Mesodermal cell (in vitro differentiated cells): Measurements from ENCODE around the gene CHD9.
"Not testable (repeated sequence)": the region's sequence is repeated elsewhere in the genome, so short reads cannot be mapped to it uniquely, and the experiment has no call there.

Experiments used
- H3K27ac ChIP-seq: 2 replicates; pipeline ENCODE4 v1.7.0; 2013; ENCODE audit warnings: mild to moderate bottlenecking, low read depth, low read length, moderate library complexity; ENCODE audit not compliant: severe bottlenecking
- H3K36me3 ChIP-seq: 2 replicates; pipeline ENCODE4 v1.7.1; 2013; ENCODE audit warnings: mild to moderate bottlenecking, low read length, moderate library complexity; ENCODE audit not compliant: control insufficient read depth, insufficient read depth
- H3K4me1 ChIP-seq: one replicate; pipeline ENCODE4 v1.7.1; 2013; ENCODE audit warnings: mild to moderate bottlenecking, low read length; ENCODE audit not compliant: insufficient read depth, control insufficient read depth, poor library complexity, severe bottlenecking
- H3K4me3 ChIP-seq: 2 replicates; pipeline ENCODE4 v1.7.0; 2013; ENCODE audit warnings: low read length, control low read depth, mild to moderate bottlenecking; ENCODE audit not compliant: insufficient read depth, poor library complexity, severe bottlenecking; ENCODE audit errors: extremely low read depth
- H3K9me3 ChIP-seq: 2 replicates; pipeline ENCODE4 v1.7.1; 2013; ENCODE audit warnings: mild to moderate bottlenecking, low read length, moderate library complexity; ENCODE audit not compliant: control insufficient read depth
- WGBS, 2 experiments: methylation state at CpG; one replicate each; pipeline ENCODE4 v1.1.5; 2013; ENCODE audit warnings: missing lambda C conversion rate in 2 of 2; ENCODE audit not compliant: insufficient coverage in 2 of 2; 5-methylcytosine and 5-hydroxymethylcytosine counted together

CHD9 gene

GRCh38 chr16:53059672-53060071, 4.9 kb downstream of the CHD9 start:
- 91 to 97% methylated on average over 5 to 6 of the region's 7 CpGs for WGBS, 2 experiments
- Histone ChIP-seq H3K9me3 (no peaks in the 10 kb centered on the region), H3K4me3 (no peak overlapping the region), H3K27ac (no peak overlapping the region), H3K4me1 (peaks cover 8% of the 10 kb centered on the region), H3K36me3 (peaks cover 9% of the 10 kb centered on the region)

- Histone ChIP-seq H3K4me3 (no peak overlapping the region), H3K4me1 (peaks cover 14% of the 10 kb centered on the region)
- 90 to 92% methylated on average over 5 of the region's 5 CpGs for WGBS, 2 experiments
Observed at GRCh38 chr16:53061256-53061655, 6.5 kb downstream of the CHD9 start.

GRCh38 chr16:53061701-53062159, 6.9 kb downstream of the CHD9 start:
- Histone ChIP-seq H3K36me3 (peaks cover 17% of the 10 kb centered on the region), H3K27ac (no peak overlapping the region), H3K4me3 (no peak overlapping the region), H3K4me1 (peaks cover 10% of the 10 kb centered on the region), H3K9me3 (no peaks in the 10 kb centered on the region)
- WGBS, 2 experiments = 49 to 65% methylated on average over 2 of the region's 3 CpGs

More at GRCh38 chr16:53061256-53061655, 6.5 kb downstream of the CHD9 start:
- H3K27ac ChIP-seq = no peak overlapping the region
- peaks cover 12% of the 10 kb centered on the region for H3K36me3 ChIP-seq
- no peaks in the 10 kb centered on the region for H3K9me3 ChIP-seq

- no CpG with 5 or more reads among the region's 1 CpG for WGBS, 2 experiments
Observed at GRCh38 chr16:53064081-53064578, 9.3 kb downstream of the CHD9 start.

GRCh38 chr16:53065461-53066061, 10.8 kb downstream of the CHD9 start:
- Histone ChIP-seq H3K9me3 (no peaks in the 10 kb centered on the region), H3K4me3 (no peak overlapping the region), H3K4me1 (peaks cover 6% of the 10 kb centered on the region), H3K36me3 (peaks cover 30% of the 10 kb centered on the region), H3K27ac (peak overlapping the region; percentile 51)
- WGBS, 2 experiments = 93 to 97% methylated on average over 4 to 5 of the region's 6 CpGs

More at GRCh38 chr16:53064081-53064578, 9.3 kb downstream of the CHD9 start:
- H3K4me3 ChIP-seq = no peak overlapping the region
- H3K27ac ChIP-seq = no peak overlapping the region
- no peaks in the 10 kb centered on the region for H3K9me3 ChIP-seq
- H3K36me3 ChIP-seq = peaks cover 34% of the 10 kb centered on the region
- peaks cover 8% of the 10 kb centered on the region for H3K4me1 ChIP-seq

GRCh38 chr16:53067675-53068074, 12.9 kb downstream of the CHD9 start:
- peaks cover 29% of the 10 kb centered on the region for H3K36me3 ChIP-seq
- 82% methylated on average over 2 of the region's 2 CpGs; no CpG with 5 or more reads in 1 of the 2 experiments for WGBS, 2 experiments
- H3K4me3 ChIP-seq = no peak overlapping the region
- H3K9me3 ChIP-seq = no peaks in the 10 kb centered on the region
- H3K4me1 ChIP-seq = peaks cover 6% of the 10 kb centered on the region
- H3K27ac ChIP-seq = no peak overlapping the region

- Histone ChIP-seq H3K27ac (no peak overlapping the region), H3K9me3 (no peaks in the 10 kb centered on the region), H3K4me1 (peaks cover 6% of the 10 kb centered on the region), H3K36me3 (peaks cover 33% of the 10 kb centered on the region), H3K4me3 (no peak overlapping the region)
- WGBS, 2 experiments = 100% methylated on average over 2 of the region's 4 CpGs
Observed at GRCh38 chr16:53068423-53068833, 13.6 kb downstream of the CHD9 start.

GRCh38 chr16:53069772-53070171, 15.0 kb downstream of the CHD9 start:
- WGBS, 2 experiments = no CpG with 5 or more reads among the region's 2 CpGs
- Histone ChIP-seq H3K36me3 (peaks cover 35% of the 10 kb centered on the region), H3K27ac (no peak overlapping the region), H3K4me3 (no peak overlapping the region), H3K4me1 (peaks cover 6% of the 10 kb centered on the region), H3K9me3 (peaks cover 2% of the 10 kb centered on the region)

- WGBS, 2 experiments = 70 to 88% methylated on average over 3 to 6 of the region's 6 CpGs
- Histone ChIP-seq H3K4me1 (no peaks in the 10 kb centered on the region), H3K4me3 (no peak overlapping the region), H3K27ac (peak overlapping the region; percentile 66), H3K36me3 (peaks cover 26% of the 10 kb centered on the region), H3K9me3 (peaks cover 5% of the 10 kb centered on the region)
Observed at GRCh38 chr16:53071748-53072301, 17.0 kb downstream of the CHD9 start.

GRCh38 chr16:53073022-53073421, 18.2 kb downstream of the CHD9 start:
- 89 to 100% methylated on average over 3 to 5 of the region's 6 CpGs for WGBS, 2 experiments
- Histone ChIP-seq H3K4me1 (no peaks in the 10 kb centered on the region), H3K4me3 (no peak overlapping the region), H3K27ac (no peak overlapping the region), H3K36me3 (peaks cover 27% of the 10 kb centered on the region), H3K9me3 (peaks cover 5% of the 10 kb centered on the region)

- not testable (repeated sequence) for H3K4me3 ChIP-seq, H3K27ac ChIP-seq, H3K9me3 ChIP-seq, H3K4me1 ChIP-seq
- H3K36me3 ChIP-seq = peaks cover 21% of the 10 kb centered on the region
- 64 to 67% methylated on average over 3 of the region's 3 CpGs for WGBS, 2 experiments
Observed at GRCh38 chr16:53074296-53074695, 19.5 kb downstream of the CHD9 start.
